22Rv1 (cell line): ENCODE results near the gene SIK2.

Source experiments
- ZFX ChIP-seq: fragments of 450-650 bp; IDR thresholded peaks from 2 replicates; pipeline ENCODE4 v1.6.1; 2017; ENCODE audit warnings: antibody characterized with exemption, borderline replicate concordance
- TF ChIP-seq, protein P1 (sequence below): fragments of 450-650 bp; IDR thresholded peaks from 2 replicates; pipeline ENCODE4 v1.5.1; 2017; ENCODE audit warnings: mild to moderate bottlenecking

DNA sequence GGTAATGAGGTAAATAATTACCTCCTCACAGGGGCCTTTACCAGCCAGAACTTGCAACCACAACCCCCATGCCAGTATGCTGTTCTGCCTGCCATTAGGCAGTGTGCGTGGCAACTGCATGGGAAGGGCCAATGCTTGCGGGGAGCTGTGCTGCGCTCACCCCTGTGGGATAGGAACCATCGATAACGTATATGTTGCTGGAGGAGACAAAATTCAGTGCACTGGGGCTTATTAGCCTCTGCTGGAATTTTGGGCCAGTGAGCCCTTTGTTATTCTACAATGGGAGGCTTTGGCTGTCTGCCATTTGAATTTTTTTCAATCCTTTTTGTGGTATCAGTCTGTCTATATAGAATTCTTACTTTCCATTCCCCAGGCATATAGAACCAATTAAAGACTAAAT lies 116.6 kb downstream of the SIK2 start:
- TF ChIP-seq, protein P1, sequence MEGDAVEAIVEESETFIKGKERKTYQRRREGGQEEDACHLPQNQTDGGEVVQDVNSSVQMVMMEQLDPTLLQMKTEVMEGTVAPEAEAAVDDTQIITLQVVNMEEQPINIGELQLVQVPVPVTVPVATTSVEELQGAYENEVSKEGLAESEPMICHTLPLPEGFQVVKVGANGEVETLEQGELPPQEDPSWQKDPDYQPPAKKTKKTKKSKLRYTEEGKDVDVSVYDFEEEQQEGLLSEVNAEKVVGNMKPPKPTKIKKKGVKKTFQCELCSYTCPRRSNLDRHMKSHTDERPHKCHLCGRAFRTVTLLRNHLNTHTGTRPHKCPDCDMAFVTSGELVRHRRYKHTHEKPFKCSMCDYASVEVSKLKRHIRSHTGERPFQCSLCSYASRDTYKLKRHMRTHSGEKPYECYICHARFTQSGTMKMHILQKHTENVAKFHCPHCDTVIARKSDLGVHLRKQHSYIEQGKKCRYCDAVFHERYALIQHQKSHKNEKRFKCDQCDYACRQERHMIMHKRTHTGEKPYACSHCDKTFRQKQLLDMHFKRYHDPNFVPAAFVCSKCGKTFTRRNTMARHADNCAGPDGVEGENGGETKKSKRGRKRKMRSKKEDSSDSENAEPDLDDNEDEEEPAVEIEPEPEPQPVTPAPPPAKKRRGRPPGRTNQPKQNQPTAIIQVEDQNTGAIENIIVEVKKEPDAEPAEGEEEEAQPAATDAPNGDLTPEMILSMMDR: no peak
- TF ChIP-seq ZFX: no peak
